ENCODE data around the gene MAPK6. TPM values are rescaled to one million over a fixed set of nuclear protein-coding genes. Genes with fewer than 3 reads are reported as not detected.

MAPK6 gene
- total and polyA plus RNA-seq, 11 donors = 3.6 to 26.2 (median 17.5) TPM

GRCh38 chr15:52078876-52079700, 60.1 kb downstream of the MAPK6 start:
- H3K9me3 ChIP-seq = no peaks in the 10 kb centered on the region
- peak; percentile 79 to 92 (median 84) for TF ChIP-seq CTCF (IDR thresholded peaks at IDR 0.05)
- TF ChIP-seq POLR2A (IDR thresholded peaks at IDR 0.05) = no peak
- DNase-seq = peak; percentile 78 to 91 (median 83)
- H3K27me3 ChIP-seq = no peaks in the 10 kb centered on the region
- no peaks in the 10 kb centered on the region for H3K36me3 ChIP-seq
- 39 to 46% (median 43%) methylated on average over 13 of the region's 13 CpGs for WGBS, 4 donors
- peak; percentile 79 to 83 (median 80) for ATAC-seq
- H3K4me1 ChIP-seq = peaks cover 0 to 26% (median 0%) of the 10 kb centered on the region in 12 donors
- no peak overlapping the region for H3K4me3 ChIP-seq
- H3K27ac ChIP-seq = no peak overlapping the region
- intact Hi-C loops (cut with DNase I) = loop anchor here (1.0 to 10.0 kb wide), 6 partner anchors 96 to 424 kb away; partner anchors contain the start of gene LEO1 (in 1 of the 10)

- DNase-seq (no peak), ATAC-seq (no peak)
- H3K4me3 ChIP-seq = no peak overlapping the region
- TF ChIP-seq CTCF (IDR thresholded peaks at IDR 0.05) (no peak), POLR2A (IDR thresholded peaks at IDR 0.05) (no peak)
- peaks cover 0 to 26% (median 0%) of the 10 kb centered on the region in 12 donors for H3K4me1 ChIP-seq
- no peaks in the 10 kb centered on the region for H3K27me3 ChIP-seq
- H3K36me3 ChIP-seq = no peaks in the 10 kb centered on the region
- no peaks in the 10 kb centered on the region for H3K9me3 ChIP-seq
- 70 to 76% (median 74%) methylated on average over 5 of the region's 5 CpGs for WGBS, 4 donors
- intact Hi-C loops (cut with DNase I) = no loop called here
- no peak overlapping the region for H3K27ac ChIP-seq
Observed at GRCh38 chr15:52080031-52080430, 61.0 kb downstream of the MAPK6 start.

- Histone ChIP-seq H3K27me3 (no peaks in the 10 kb centered on the region), H3K36me3 (no peaks in the 10 kb centered on the region), H3K4me1 (peaks cover 0 to 30% (median 0%) of the 10 kb centered on the region in 12 donors), H3K9me3 (peaks cover 0 to 2% (median 0%) of the 10 kb centered on the region in 12 donors), H3K27ac (no peak overlapping the region), H3K4me3 (no peak overlapping the region)
- ATAC-seq (no peak), DNase-seq (no peak)
- TF ChIP-seq POLR2A (IDR thresholded peaks at IDR 0.05) = no peak
- TF ChIP-seq CTCF (IDR thresholded peaks at IDR 0.05) = no peak
- 83 to 90% (median 87%) methylated on average over 9 of the region's 9 CpGs for WGBS, 4 donors
- intact Hi-C loops (cut with DNase I) = no loop called here
Observed at GRCh38 chr15:52080706-52081392, 61.8 kb downstream of the MAPK6 start.
